Natural killer cell (primary cell): ENCODE measurements around the gene LMX1A. TPM values are rescaled to one million over a fixed set of nuclear protein-coding genes. Genes with fewer than 3 reads are reported as not detected.

Experiments used
- ATAC-seq, 3 donors: fragments of 150-1000 bp in 2 of 3; fragments of 200-7000 bp in 1 of 3; cut with Tn5 transposase; 1 replicate in 1 of 3; 2 replicates in 2 of 3; pipeline ENCODE4 v1.10.0; 2021; ENCODE audit warnings: mild to moderate bottlenecking in 2 of 3, moderate library complexity in 2 of 3
- DNase-seq, 2 donors: peaks; one replicate each; pipeline versions ENCODE4 v3.0.0 to v3.0.0-alpha.2; 2013 to 2021; ENCODE audit warnings: mixed read lengths in 1 of 2
- H3K27ac ChIP-seq: one replicate; pipeline ENCODE4 v1.5.1; 2013; ENCODE audit warnings: mild to moderate bottlenecking, low read length
- H3K27me3 ChIP-seq: one replicate; pipeline ENCODE4 v1.6.1; 2013; ENCODE audit warnings: low read length; ENCODE audit not compliant: control insufficient read depth, insufficient read depth
- H3K36me3 ChIP-seq: one replicate; pipeline ENCODE4 v1.6.1; 2013; ENCODE audit warnings: low read length; ENCODE audit not compliant: control insufficient read depth, insufficient read depth
- H3K4me1 ChIP-seq: one replicate; pipeline ENCODE4 v1.6.1; 2013; ENCODE audit warnings: low read length; ENCODE audit not compliant: control insufficient read depth, insufficient read depth
- H3K4me3 ChIP-seq: one replicate; pipeline ENCODE4 v1.5.1; 2013; ENCODE audit warnings: low read length
- H3K9me3 ChIP-seq: one replicate; pipeline ENCODE4 v1.6.1; 2013; ENCODE audit warnings: low read length; ENCODE audit not compliant: control insufficient read depth, insufficient read depth
- H3K27ac Mint-ChIP-seq, 2 donors: one replicate each; pipeline ENCODE4 v1.8.0; 2022; ENCODE audit warnings: mild to moderate bottlenecking in 2 of 2, mixed read lengths in 2 of 2, moderate library complexity in 1 of 2
- H3K27me3 Mint-ChIP-seq, 2 donors: one replicate each; pipeline ENCODE4 v1.8.0; 2022; ENCODE audit warnings: low read depth in 2 of 2, mixed read lengths in 2 of 2
- H3K36me3 Mint-ChIP-seq: one replicate; pipeline ENCODE4 v1.8.0; 2022; ENCODE audit warnings: mixed read lengths
- H3K4me1 Mint-ChIP-seq, 2 donors: one replicate each; pipeline ENCODE4 v1.8.0; 2022; ENCODE audit warnings: mixed read lengths in 2 of 2
- H3K4me3 Mint-ChIP-seq: one replicate; pipeline ENCODE4 v1.8.0; 2022; ENCODE audit warnings: mild to moderate bottlenecking, moderate library complexity, mixed read lengths
- H3K9me3 Mint-ChIP-seq, 2 donors: one replicate each; pipeline ENCODE4 v1.8.0; 2022; ENCODE audit warnings: mixed read lengths in 2 of 2
- CTCF ChIP-seq: fragments of 200-600 bp; IDR thresholded peaks from one replicate; pipeline ENCODE4 v1.8.0; 2022; ENCODE audit warnings: antibody characterized with exemption
- WGBS: methylation state at CpG from one replicate; pipeline ENCODE4 v1.1.7; 2013; ENCODE audit warnings: missing lambda C conversion rate; ENCODE audit not compliant: insufficient coverage; 5-methylcytosine and 5-hydroxymethylcytosine counted together
- intact Hi-C: fragments of 100-400 bp; cut with micrococcal nuclease; formaldehyde crosslinking; loops from one replicate; pipeline ENCODE4 v1.14.2; 2022
- total RNA-seq, 4 donors: library from RNA; stranded (reverse); fragments of 120-200 nt in 1 of 4; gene quantifications; one replicate each; pipeline versions ENCODE4 v1.2.3 to v1.2.4, GENCODE V29; 2013 to 2022

LMX1A gene
- total RNA-seq, 3 donors from 2014 or later (not counting 1 experiment from before 2014, with no cell fraction given), result not detected

- peaks cover 0 to 5% of the 10 kb centered on the region in 2 donors for H3K9me3 Mint-ChIP-seq
- Histone ChIP-seq H3K4me3 (no peak overlapping the region), H3K4me1 (no peaks in the 10 kb centered on the region), H3K36me3 (no peaks in the 10 kb centered on the region), H3K27me3 (no peaks in the 10 kb centered on the region), H3K27ac (no peak overlapping the region), H3K9me3 (peaks cover 7% of the 10 kb centered on the region)
- no peak overlapping the region for H3K27ac Mint-ChIP-seq
- H3K27me3 Mint-ChIP-seq, result no peaks in the 10 kb centered on the region
- H3K36me3 Mint-ChIP-seq, result no peaks in the 10 kb centered on the region
- intact Hi-C loops, result no loop called here
- DNase-seq, result no peak
- 64% methylated on average over 4 of the region's 4 CpGs for WGBS
- no peak for ATAC-seq
- no peak overlapping the region for H3K4me3 Mint-ChIP-seq
- H3K4me1 Mint-ChIP-seq, result no peaks in the 10 kb centered on the region
- TF ChIP-seq CTCF, result no peak
Observed at GRCh38 chr1:165185161-165185889, 171.2 kb downstream of the LMX1A start.

DNA sequence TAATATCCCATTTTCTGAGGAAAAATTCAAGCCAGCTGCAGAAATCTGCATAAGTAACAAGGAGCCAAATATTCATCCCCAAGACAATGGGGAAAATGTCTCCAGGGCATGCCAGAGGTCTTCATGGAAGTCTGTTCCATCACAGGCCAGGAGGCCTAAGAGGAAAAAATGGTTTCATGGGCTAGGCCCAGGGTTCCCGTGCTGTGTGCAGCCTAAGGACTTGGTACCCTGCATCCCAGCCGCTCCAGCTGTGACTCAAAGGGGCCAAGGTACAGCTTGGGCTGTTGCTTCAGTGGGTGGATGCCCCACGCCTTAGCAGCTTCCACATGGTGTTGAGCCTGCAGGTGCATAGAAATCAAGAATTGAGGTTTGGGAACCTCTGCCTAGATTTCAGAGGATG is 173.5 kb downstream of the LMX1A start:
- 80% methylated on average over 3 of the region's 3 CpGs for WGBS
- H3K27ac ChIP-seq, result no peak overlapping the region
- no peak overlapping the region for H3K27ac Mint-ChIP-seq
- no peak overlapping the region for H3K4me3 Mint-ChIP-seq
- H3K4me1 Mint-ChIP-seq, result no peaks in the 10 kb centered on the region
- H3K4me3 ChIP-seq, result no peak overlapping the region
- H3K4me1 ChIP-seq, result no peaks in the 10 kb centered on the region
- intact Hi-C loops, result no loop called here
- H3K9me3 Mint-ChIP-seq, result peaks cover 2 to 5% of the 10 kb centered on the region in 2 donors
- no peaks in the 10 kb centered on the region for H3K27me3 ChIP-seq
- no peaks in the 10 kb centered on the region for H3K27me3 Mint-ChIP-seq
- no peak for TF ChIP-seq CTCF
- DNase-seq (no peak), ATAC-seq (no peak)
- peaks cover 7% of the 10 kb centered on the region for H3K9me3 ChIP-seq
- H3K36me3 ChIP-seq, result no peaks in the 10 kb centered on the region
- no peaks in the 10 kb centered on the region for H3K36me3 Mint-ChIP-seq

DNA sequence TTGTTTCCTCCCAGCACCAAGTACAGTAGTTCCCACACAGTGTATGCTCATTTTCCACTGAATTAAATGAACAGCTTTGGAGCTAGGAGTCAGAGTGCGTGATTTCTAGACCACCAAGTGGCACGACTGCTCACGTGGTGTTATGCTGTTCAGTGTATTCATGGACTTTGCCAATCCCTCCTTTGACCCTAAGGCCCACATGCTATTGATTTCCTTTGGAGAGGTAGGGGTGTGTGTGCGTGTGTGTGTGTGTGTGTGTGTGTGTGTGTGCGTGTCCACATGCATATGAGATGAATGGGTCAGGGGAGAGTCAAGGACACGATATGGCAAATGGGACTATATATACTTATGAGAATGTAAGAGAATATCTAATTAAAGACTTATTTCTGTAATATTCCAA is 177.2 kb downstream of the LMX1A start:
- Histone ChIP-seq H3K27ac (no peak overlapping the region), H3K9me3 (peaks cover 3% of the 10 kb centered on the region), H3K36me3 (no peaks in the 10 kb centered on the region), H3K27me3 (no peaks in the 10 kb centered on the region), H3K4me3 (no peak overlapping the region), H3K4me1 (no peaks in the 10 kb centered on the region)
- Mint-ChIP-seq H3K9me3 (peaks cover 3 to 5% of the 10 kb centered on the region in 2 donors), H3K36me3 (no peaks in the 10 kb centered on the region), H3K4me3 (no peak overlapping the region), H3K27me3 (peaks cover 0 to under 1% of the 10 kb centered on the region in 2 donors), H3K27ac (no peak overlapping the region), H3K4me1 (no peaks in the 10 kb centered on the region)
- DNase-seq, result no peak
- 87% methylated on average over 4 of the region's 6 CpGs for WGBS
- intact Hi-C loops, result no loop called here
- no peak for ATAC-seq
- no peak for TF ChIP-seq CTCF

DNA sequence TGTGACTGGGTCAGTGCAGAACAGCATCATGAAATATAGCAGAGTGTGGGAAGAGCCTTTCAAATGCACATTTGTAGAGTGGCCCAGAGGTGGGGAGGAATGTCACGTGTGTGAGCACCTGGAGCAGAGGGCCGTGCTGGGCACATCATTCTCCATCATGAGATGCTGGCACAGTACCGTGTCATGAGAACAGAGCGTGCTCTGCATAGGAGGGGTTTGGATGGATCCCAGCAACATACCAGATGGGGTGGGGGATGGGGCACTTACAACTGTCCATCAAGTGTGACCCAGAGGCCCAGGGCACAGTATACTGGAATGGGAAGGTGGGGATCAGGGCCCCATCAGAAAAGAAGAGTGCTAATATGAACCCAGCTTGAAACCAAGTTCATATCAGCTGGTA is 182.0 kb downstream of the LMX1A start:
- Mint-ChIP-seq H3K9me3 (peaks cover 0 to 6% of the 10 kb centered on the region in 2 donors), H3K4me3 (no peak overlapping the region), H3K4me1 (no peaks in the 10 kb centered on the region), H3K36me3 (no peaks in the 10 kb centered on the region), H3K27ac (no peak overlapping the region), H3K27me3 (peaks cover 0 to 5% of the 10 kb centered on the region in 2 donors)
- DNase-seq, result no peak
- Histone ChIP-seq H3K4me3 (no peak overlapping the region), H3K27ac (no peak overlapping the region), H3K36me3 (no peaks in the 10 kb centered on the region), H3K9me3 (no peaks in the 10 kb centered on the region), H3K4me1 (no peaks in the 10 kb centered on the region), H3K27me3 (no peaks in the 10 kb centered on the region)
- WGBS, result 92% methylated on average over 4 of the region's 4 CpGs
- intact Hi-C loops, result no loop called here
- TF ChIP-seq CTCF, result no peak
- no peak for ATAC-seq
